ENCODE measurements around the gene DMRTB1.

Gene DMRTB1

DNA sequence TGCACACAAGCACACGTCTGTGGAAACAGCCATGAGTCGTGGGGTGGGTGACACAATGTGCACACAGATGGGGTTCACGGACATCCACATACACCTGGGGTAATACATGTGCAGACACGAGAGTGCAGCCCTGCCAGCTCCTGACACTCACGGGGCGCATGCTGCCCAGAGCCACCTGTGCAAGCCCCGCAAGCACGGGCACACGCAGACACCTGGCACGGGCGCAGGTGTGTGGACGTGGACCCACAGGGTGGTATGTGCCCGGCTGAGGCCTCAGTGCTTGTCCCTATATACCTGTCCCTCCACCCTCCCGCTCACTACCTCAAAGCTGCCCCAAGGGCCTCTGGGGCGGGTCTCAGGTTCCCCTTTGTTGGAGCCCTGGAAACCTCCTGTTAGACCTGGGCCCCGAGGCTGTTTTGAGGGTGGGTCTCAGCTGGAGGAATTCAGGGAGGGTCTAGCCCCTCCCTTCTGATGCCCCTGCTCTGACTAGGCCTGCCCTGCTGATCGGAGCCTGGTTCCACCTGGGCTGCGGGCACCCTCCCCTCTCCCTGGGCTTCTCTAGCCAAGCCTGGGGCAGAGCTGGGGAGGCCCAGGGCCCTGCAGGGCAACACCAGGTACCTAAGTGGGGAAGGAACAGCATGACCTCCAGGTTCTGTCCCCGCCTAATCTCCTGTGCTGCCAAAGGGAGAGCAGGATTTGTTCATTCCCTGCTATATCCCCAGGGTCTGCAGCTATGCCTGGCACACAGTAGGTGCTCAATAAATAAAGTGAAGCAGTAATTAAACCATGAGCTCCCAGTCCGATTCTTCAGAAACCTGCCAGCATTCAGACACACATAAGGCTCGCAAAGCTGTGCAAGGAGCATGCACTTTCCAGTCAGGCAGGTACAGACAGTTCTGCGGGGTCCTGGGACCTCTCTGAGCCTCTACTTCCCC is 49.1 kb downstream of the DMRTB1 start:
- no peak for DNase-seq (ENCODE audit: low read depth in 2 of 2)

DNA sequence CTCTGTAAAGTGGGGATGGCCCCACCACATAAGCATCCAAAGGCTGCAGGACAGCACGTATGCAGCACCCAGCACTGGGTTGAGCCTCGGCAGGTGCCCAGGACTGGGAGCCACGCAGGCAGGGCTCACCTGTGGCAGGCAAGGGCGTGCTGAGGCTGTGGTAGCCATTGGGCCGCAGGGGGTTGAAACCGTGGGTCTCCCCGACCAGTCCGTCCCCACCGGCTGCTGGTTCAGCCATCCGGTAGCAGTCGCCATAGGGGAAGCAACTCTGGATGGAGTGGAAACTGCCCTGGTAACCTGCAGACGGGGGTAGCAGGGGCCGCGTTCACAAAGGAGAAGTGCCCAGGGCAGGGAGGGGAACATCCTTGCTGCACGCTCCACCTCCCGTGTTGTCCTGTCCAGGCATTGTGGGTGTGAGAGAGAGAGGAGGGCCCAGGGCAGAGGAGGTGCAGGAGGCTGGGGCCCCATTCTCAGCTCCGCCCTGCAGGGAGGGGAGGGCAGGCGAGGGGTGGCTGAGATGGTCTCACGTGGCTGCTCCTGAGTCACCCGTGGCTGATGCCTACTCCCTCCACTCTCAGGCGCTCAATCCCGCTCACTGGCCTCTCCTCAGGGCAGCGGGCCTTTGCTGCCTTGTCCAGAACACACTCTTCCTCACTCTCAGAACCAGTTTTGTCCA is 49.9 kb downstream of the DMRTB1 start:
- no peak for DNase-seq (ENCODE audit: low read depth in 2 of 2)

DNA sequence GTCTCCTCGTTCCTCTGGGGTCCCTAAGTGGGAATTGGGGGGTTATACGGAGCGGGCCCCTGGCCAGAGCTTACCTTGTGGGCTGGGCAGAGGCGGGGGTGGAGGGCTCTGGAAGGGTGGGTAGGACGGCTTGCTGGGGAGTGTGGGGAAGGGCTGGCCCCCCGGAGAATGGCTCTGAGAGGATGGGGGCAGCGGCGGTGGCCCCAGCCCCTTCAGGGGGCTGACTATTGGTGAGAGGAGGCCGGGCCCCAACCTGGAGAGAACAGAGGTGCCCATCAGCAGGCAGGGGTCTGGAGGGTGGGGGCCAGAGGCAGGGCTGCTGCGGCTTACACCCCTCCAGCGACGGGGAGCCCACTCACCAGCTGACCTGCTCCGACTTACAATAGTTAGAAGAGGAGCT is 50.6 kb downstream of the DMRTB1 start:
- no peak for DNase-seq (ENCODE audit: low read depth in 2 of 2)

DNA sequence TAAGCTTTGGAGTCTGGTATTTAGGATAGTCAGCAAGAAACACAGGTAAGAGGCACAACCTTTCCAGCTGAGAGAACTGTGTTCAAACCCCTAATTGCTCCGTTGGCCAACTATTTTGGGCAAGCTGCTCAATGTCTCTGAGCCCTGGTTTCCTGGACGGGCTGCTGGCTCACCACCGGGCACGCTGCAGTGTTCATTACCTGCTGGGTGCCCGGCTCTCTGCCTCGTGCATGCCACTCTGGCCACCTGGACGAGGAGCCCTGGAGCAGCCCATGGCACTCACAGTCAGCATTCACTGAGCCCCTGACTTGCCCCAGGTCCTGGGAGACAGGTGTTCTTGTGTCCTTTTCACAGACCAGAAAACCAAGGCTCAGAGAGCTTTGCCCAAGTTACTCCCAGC is 51.0 kb downstream of the DMRTB1 start:
- DNase-seq (ENCODE audit: low read depth in 2 of 2), result no peak

DNA sequence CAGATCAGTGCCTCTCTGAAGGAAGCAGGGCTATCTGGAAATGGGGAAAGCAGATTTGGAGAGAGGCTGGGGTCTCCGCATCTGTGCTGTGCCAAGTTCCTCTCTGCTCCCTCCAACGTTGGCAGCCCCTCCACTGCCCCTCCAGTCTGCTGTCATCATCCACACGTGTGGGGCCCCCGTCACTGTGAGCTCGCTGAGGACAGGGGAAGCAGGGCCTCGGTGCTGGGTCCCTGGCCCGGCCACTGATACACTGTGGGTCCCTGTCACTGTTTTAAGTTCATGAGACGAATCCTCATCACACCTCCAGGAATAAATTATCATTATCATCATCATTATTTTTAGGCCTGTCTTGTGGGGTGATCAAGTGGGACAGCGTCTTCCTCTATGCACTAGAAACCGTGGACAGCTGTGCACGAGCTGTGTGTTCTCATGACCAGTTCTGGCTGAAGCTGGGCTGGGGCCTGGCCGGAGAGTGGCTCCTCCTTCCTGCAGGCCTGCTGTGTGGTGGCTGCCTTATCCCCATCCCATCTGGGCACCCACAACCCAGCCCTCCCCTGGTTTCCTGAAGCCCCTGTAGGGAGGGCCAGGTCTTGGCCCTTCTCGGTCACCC is 52.2 kb downstream of the DMRTB1 start:
- DNase-seq (ENCODE audit: low read depth in 2 of 2), result no peak

DNA sequence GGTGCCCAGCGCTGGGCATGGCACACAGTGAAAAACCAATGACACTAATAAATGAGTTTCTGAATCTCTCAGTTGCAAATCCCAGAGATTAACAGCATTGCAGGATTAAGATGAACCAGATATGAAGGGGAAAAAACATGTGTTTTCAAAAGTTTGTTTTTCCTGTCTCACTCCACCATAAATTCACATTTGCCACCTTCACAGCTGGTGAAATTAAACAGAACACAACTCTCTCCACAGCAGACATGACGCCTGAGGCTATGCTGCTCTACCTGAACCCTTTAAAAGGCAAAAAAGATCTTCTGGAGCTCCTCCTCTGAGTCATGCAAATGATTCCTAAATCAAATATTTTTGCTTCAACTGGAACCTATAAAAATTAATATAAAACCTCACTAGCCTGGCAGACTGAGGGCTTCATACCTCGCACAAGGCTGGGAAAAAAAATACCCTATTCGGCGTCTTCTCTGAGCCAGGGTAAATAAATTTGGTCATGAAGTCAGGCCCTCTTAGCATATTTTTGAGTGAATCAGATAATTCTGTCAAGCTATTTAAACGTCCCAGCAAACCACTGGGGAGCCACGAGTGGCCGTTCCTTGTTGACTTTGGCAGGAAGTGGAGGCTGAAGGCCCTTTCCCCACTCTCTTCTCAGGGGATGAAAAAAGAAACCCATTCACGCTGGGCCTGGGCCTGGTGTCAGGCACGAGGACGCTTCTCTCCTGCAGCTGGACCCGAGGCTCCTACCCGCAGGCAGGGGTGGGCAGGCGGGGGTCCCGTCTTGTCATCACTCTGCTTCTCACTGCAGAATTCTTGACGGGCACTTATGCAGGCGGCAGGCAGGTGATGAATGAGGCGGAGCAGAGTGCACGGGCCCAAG is 53.0 kb downstream of the DMRTB1 start:
- DNase-seq (ENCODE audit: low read depth in 2 of 2), result no peak

DNA sequence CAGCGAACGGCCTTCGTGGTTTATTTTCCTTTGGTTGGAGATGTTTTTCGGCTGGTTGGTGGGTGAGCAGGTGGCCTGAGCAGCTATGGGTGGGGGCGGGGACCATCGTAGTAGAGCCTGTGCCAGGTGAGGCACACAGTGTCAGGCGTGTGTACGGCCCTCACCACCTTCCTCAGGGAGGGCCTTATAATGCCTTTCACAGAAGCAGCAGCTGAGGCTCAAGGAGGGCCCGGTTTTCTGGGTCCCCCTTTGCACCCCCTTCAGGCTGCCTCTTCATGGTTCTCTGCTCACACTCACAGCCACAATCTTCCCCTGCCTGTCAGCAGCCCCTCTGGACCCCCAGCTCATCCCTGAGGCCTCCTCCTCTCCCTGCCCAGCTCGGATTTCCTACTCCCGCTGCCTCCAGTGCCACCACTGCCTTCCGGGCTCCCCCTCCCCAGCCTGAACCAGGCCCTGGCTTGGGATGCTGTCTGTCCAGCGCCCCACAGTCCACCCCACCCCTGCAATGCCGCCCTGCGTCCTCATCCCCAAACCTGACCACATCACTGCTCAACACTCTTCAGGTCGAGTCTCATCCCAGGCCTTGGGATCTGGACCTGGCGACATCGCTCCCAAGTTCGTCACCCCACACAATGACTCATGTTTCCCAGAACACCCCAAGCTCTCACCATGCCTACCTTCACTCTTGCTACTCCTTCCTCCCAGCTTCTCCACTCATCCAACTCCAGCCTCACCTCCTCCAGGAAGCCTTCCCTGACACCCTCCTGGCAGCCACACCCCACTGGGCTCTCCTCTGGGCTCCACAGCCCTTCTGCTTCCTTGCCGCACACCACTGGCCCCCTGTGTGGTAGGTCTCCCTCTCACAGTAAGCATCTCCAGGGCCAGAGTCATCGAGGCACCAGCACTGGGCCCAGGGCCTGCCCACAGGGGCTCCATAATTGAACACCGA is 53.9 kb downstream of the DMRTB1 start:
- DNase-seq (ENCODE audit: low read depth in 2 of 2), result no peak

DNA sequence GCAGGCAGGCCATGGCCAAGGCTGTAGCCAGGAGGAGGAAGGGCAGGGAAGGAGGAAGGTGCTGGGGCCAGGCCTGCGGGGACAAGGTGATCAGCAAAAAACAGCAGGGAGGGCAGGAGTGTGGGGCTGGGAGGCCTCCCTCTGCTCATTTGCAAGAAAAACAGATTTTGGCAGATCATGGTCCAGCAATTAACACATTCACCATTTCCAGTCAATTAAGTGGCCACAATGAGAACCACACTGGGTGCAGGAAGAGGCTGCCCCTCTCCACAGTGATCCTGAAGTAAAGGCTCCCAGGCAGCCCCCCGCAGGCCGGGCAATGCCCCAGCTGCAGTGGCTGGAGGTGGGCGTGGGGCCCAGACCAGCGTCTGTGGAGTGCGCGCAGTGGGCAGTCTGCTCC is 54.6 kb downstream of the DMRTB1 start:
- no peak for DNase-seq (ENCODE audit: low read depth in 2 of 2)

DNA sequence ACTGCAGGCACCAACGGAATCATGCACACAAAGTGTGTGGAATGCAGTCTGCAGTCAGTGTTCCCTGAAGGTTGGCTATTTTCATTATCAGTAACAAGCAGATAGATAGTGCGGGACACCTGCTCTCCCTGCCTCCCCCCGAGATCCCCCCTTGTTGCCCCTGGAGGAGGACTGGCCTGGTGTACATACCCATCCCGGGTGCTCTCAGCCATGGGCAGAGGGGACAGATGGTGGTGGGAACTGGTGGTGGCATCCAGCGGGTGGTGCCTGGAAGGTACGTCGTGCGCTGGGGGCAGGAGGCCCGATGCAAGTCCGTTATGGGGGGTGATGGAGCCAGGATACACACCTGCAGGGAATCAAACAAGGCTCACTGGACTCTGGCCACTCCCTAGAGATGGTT is 55.2 kb downstream of the DMRTB1 start:
- DNase-seq (ENCODE audit: low read depth in 2 of 2), result no peak

DNA sequence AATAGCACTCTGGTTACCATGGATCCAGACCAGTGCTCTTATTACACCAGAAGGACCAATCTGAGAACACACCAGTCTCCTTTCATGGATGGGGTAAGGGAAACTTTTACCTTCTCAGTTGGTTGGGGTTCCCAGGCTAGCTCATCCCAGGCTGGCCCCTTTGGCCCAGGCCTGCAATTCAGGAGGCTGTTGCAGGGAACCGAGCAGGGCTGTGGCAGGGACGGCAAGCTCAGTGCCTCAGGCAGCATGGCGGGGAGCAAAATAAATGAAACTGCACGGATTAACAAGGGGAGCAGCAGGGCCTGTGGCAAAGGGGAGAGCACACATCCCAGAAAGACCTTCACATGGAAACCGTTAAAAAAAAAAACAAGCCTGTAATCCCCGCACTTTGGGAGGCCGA is 57.0 kb downstream of the DMRTB1 start:
- DNase-seq (ENCODE audit: low read depth in 2 of 2), result no peak
